ENCODE data around the gene FCAMR.

DNA sequence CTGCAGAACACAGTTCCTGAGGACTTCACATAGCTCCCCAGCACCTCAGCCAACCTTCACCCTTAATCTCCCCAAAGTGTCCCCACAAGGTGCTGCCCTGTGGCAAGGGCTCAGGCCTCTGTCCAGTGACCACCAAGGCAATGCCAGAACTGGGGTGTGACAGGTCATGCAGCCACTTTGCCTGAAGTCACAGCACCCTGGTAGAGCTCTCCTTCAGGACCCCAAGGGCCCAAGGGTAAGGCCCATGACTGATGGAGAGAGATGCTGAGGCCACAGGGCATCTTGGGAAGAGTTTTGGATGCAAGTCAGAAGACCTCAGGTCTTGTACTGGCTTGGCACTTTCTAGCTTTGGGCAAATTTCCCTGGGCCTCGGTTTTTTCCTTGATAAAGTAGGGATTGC lies 47.7 kb downstream of the FCAMR start:
- TF ChIP-seq, protein P1, sequence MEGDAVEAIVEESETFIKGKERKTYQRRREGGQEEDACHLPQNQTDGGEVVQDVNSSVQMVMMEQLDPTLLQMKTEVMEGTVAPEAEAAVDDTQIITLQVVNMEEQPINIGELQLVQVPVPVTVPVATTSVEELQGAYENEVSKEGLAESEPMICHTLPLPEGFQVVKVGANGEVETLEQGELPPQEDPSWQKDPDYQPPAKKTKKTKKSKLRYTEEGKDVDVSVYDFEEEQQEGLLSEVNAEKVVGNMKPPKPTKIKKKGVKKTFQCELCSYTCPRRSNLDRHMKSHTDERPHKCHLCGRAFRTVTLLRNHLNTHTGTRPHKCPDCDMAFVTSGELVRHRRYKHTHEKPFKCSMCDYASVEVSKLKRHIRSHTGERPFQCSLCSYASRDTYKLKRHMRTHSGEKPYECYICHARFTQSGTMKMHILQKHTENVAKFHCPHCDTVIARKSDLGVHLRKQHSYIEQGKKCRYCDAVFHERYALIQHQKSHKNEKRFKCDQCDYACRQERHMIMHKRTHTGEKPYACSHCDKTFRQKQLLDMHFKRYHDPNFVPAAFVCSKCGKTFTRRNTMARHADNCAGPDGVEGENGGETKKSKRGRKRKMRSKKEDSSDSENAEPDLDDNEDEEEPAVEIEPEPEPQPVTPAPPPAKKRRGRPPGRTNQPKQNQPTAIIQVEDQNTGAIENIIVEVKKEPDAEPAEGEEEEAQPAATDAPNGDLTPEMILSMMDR (IDR thresholded peaks at IDR 0.05): no peak
- no peak for TF ChIP-seq POLR2A (IDR thresholded peaks at IDR 0.05)
